Renal cortex interstitium (tissue), 11 donors: ENCODE results near the gene PAPPA. TPM values are rescaled to one million over a fixed set of nuclear protein-coding genes. Genes with fewer than 3 reads are reported as not detected.

Experiments used
- DNase-seq, 11 donors: peaks; one replicate each; pipeline ENCODE4 v3.0.0-alpha.2; 2013; ENCODE audit warnings: low read depth in 9 of 11, low spot score in 4 of 11; ENCODE audit errors: extremely low read depth in 1 of 11
- polyA plus RNA-seq, 3 donors: library from polyadenylated mRNA; unstranded; fragments of 120-200 nt; gene quantifications; one replicate each; pipeline ENCODE4 v1.2.1, GENCODE V29; 2013; ENCODE audit not compliant: insufficient read length in 3 of 3

The PAPPA gene
- polyA plus RNA-seq, 3 donors = 2.9 to 14.8 (median 6.5) TPM

GRCh38 chr9:116207371-116208111 is 54.0 kb downstream of the PAPPA start:
- no peak for DNase-seq

DNA sequence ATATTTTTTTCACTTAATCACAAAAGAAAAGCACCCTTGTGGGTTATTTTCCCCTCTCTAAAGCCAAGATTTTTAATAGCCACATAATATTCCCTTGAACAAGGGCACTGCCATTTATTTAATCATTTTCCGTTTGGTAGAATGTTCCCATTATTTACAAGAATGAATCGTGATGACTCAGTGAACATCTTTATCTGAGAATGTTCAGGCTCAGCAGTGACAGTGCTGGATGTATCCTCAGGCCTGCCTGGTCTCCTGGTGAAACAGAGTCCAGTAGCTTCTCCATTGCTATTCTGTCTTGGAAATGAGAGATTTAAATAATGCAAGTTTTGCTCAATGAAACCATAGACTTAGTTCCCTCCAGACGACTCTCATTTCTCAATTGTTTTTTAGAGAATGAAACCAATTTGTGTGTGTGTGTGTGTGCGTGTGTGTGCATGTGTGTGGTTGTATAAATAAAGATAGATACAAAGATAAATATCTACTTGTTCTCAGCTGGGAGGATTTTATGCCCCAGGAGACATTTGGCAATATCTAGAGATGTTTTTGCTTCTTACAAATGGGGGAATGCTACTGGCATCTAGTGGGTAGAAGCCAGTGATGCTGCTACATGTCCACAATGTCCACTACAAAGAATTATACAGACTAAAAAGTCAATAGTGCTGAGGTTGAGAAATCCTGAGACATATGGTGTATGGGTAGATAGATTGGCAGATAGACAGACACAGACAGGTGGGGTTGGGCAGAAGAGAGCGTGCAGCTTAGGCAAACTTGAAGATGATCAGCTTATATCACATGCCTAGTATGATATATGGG is 55.0 kb downstream of the PAPPA start:
- DNase-seq = no peak

- no peak for DNase-seq
Observed at GRCh38 chr9:116209414-116210116, 56.0 kb downstream of the PAPPA start.

GRCh38 chr9:116212986-116213692 is 59.5 kb downstream of the PAPPA start:
- no peak for DNase-seq

GRCh38 chr9:116213693-116214047 is 60.1 kb downstream of the PAPPA start:
- no peak for DNase-seq

GRCh38 chr9:116218399-116218798 is 64.8 kb downstream of the PAPPA start:
- no peak for DNase-seq

DNA sequence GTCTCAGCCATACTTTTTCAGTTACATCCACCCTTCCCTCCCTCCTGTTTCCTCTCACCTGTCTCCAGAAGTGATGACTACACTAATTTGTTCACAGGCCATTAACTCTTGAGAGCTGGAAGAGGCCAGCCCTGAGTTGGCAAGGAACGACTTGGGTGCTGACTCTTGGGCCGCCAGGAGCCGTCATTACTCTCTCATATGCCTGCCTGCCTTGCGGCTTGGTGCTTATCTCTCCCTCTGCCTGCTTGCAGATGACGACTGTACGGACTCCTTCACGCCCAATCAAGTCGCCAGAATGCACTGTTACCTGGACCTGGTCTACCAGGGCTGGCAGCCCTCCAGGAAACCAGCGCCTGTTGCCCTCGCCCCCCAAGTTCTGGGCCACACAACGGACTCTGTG is 66.1 kb downstream of the PAPPA start:
- DNase-seq = peak; percentile 21 to 68 (median 31)

- no peak for DNase-seq
Observed at GRCh38 chr9:116223926-116224325, 70.3 kb downstream of the PAPPA start.

DNA sequence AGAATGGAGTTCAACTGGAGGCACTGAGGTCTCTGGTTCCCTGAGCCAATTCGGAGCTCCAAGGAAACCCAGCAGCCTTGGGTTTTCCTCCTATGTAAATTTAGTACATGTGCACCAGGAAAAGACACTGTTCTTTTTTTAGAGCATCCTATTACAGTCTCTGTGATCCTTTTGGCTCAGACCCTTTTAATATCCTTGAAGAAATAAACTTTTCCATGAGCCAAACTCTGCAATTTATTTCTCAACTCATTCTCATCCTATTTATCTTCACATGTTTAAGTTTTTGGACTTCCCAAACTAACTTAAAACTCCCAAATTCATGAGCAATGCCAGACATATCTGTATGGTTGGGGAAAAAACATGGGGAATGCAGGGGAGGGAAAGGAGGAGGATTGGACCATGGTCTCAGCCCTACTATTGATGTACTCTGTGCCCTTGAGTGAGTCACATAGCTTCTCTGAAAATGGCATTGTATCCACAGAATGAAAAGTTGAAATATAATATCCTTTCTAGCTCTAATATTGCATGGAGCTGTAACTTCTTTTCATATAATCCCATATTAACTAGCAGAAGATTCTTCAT is 76.6 kb downstream of the PAPPA start:
- no peak for DNase-seq

DNA sequence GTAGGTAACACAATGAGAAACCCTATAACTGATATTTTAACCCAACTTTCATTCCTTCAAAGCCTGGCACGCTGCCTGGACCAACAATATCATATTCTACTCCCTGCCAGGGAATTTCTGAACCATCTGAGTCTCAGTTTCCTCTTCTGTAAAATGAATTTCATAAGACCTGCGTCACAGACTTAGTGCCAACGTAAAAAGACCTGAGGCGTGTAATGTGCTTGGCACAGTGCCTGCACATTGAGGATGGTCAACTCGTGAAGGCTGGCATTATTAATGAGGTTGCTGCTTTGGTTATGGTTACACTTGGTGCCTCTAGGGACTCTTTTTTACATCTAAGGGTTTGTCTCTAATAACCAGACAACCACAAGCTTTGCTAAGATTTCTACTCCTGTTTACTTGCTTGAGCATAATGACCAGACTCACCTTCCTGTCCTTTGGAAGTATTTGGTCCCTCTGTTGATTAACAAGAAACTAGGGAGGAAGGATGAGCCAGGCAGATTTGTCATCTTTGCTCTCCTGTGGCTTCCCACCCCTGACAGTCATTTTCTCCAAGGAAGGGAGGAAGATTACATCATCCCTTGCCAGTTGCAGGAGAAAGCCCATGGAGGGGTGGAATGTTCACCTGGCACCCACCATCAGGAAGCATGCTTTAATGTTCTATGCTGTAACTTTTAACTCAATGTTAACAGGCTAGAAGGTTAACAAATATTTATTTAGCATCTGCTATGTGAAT is 79.0 kb downstream of the PAPPA start:
- DNase-seq = no peak

GRCh38 chr9:116233160-116233530 is 79.6 kb downstream of the PAPPA start:
- DNase-seq = no peak

GRCh38 chr9:116234081-116234480 is 80.5 kb downstream of the PAPPA start:
- no peak for DNase-seq

GRCh38 chr9:116236979-116237378 is 83.4 kb downstream of the PAPPA start:
- DNase-seq = peak in 2 of 11 donors; percentile 15 to 17

GRCh38 chr9:116237456-116237855 is 83.9 kb downstream of the PAPPA start:
- DNase-seq = no peak

DNA sequence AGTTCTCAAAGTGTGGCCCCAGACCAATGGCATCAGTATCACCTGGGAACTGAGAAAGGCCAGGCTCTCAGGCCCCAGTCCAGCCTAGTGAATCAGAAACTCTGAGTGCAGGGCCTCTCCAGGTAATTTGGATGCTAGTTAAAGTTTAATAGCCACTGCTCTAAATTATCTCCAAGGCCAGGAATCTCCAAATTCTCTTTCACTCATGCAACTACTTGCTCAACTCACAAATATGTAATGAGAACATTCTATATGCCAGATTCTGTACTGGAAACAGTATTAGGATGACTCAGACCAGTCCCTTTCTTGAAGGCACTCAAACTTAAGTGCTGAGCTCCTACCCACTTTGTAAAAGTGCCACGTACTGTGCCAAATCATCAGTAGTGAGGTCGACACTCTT is 84.6 kb downstream of the PAPPA start:
- no peak for DNase-seq

GRCh38 chr9:116238776-116239340 is 85.3 kb downstream of the PAPPA start:
- DNase-seq = no peak

GRCh38 chr9:116243708-116244107 is 90.1 kb downstream of the PAPPA start:
- no peak for DNase-seq

- DNase-seq = no peak
Observed at GRCh38 chr9:116247284-116247683, 93.7 kb downstream of the PAPPA start.
